NB4 (cell line): ENCODE data around the gene CCDC178.
"Not testable (repeated sequence)": the region's sequence is repeated elsewhere in the genome, so short reads cannot be mapped to it uniquely, and the experiment has no call there.

Experiments
- DNase-seq: peaks from one replicate; pipeline ENCODE4 v3.0.0; 2010; ENCODE audit warnings: low read depth
- H3K4me3 ChIP-seq: one replicate; pipeline ENCODE4 v1.5.1; 2011; ENCODE audit warnings: mild to moderate bottlenecking, low read depth, low read length, moderate library complexity
- MYC ChIP-seq: IDR thresholded peaks from 2 replicates; pipeline ENCODE4 v1.6.1; 2011; ENCODE audit warnings: low read depth, low read length
- POLR2A ChIP-seq: IDR thresholded peaks from 2 replicates; pipeline ENCODE4 v1.6.1; 2011; ENCODE audit warnings: mild to moderate bottlenecking; ENCODE audit not compliant: insufficient read length; ENCODE audit errors: extremely low read depth
- TF ChIP-seq, protein P1 (sequence below): IDR thresholded peaks from 2 replicates; pipeline ENCODE4 v1.6.1; 2011; ENCODE audit warnings: low read depth, low read length
- TF ChIP-seq, protein P2 (sequence below): IDR thresholded peaks from one replicate; pipeline ENCODE4 v1.5.1; 2012; ENCODE audit warnings: low read depth, low read length

Gene CCDC178

GRCh38 chr18:32968248-32968647, 472.3 kb downstream of the CCDC178 start:
- no peak for TF ChIP-seq POLR2A
- TF ChIP-seq, protein P1, sequence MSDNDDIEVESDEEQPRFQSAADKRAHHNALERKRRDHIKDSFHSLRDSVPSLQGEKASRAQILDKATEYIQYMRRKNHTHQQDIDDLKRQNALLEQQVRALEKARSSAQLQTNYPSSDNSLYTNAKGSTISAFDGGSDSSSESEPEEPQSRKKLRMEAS: no peak
- TF ChIP-seq MYC: no peak
- TF ChIP-seq, protein P2, sequence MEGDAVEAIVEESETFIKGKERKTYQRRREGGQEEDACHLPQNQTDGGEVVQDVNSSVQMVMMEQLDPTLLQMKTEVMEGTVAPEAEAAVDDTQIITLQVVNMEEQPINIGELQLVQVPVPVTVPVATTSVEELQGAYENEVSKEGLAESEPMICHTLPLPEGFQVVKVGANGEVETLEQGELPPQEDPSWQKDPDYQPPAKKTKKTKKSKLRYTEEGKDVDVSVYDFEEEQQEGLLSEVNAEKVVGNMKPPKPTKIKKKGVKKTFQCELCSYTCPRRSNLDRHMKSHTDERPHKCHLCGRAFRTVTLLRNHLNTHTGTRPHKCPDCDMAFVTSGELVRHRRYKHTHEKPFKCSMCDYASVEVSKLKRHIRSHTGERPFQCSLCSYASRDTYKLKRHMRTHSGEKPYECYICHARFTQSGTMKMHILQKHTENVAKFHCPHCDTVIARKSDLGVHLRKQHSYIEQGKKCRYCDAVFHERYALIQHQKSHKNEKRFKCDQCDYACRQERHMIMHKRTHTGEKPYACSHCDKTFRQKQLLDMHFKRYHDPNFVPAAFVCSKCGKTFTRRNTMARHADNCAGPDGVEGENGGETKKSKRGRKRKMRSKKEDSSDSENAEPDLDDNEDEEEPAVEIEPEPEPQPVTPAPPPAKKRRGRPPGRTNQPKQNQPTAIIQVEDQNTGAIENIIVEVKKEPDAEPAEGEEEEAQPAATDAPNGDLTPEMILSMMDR: no peak
- no peak overlapping the region for H3K4me3 ChIP-seq
- no peak for DNase-seq

- DNase-seq: no peak
- H3K4me3 ChIP-seq: no peak overlapping the region
- TF ChIP-seq, protein P1: no peak
- TF ChIP-seq, protein P2: no peak
- no peak for TF ChIP-seq POLR2A
- TF ChIP-seq MYC: no peak
Measured at GRCh38 chr18:32966141-32966540, 474.4 kb downstream of the CCDC178 start.

DNA sequence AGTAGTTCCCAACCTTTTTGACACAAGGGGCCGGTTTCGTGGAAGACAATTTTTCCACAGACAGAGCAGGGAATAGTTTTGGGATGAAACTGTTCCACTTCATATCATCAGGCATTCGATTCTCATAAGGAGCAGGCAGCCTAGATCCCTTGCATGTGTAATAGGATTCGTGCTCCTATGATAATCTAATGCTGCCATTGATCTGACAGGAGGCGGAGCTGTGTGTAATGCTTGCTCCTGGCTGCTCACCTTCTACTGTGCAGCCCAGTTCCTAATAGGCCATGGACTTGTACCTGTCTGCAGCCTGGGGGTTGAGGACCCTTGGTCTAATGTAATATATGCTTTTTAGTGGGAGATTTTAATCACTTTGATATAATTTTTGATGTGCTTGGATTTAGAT, 479.0 kb downstream of the CCDC178 start:
- no peak for DNase-seq
- H3K4me3 ChIP-seq: no peak overlapping the region
- TF ChIP-seq POLR2A (no peak), MYC (no peak)
- TF ChIP-seq, protein P2: no peak
- TF ChIP-seq, protein P1: no peak

DNA sequence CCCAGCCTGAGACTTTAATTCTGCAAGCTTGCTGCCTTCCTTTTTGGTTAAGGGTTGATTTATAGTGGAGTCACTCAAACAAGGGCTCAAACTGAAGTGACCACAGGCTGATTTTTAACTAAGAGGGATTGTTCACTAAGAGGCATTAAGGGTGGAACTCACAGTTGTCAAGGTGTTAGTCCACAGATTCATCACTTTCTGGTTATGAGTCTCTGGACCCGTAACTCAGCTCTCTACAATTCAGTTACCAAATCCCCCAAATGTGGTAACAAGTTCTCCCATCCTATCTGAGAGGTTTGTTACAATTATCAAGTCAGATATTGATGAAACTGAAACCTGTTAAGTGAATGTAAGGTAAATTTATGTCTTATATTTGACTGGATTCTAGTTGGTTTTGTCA, 481.8 kb downstream of the CCDC178 start:
- no peak overlapping the region for H3K4me3 ChIP-seq
- TF ChIP-seq POLR2A (no peak), MYC (no peak)
- TF ChIP-seq, protein P1: no peak
- TF ChIP-seq, protein P2: no peak
- DNase-seq: no peak

DNA sequence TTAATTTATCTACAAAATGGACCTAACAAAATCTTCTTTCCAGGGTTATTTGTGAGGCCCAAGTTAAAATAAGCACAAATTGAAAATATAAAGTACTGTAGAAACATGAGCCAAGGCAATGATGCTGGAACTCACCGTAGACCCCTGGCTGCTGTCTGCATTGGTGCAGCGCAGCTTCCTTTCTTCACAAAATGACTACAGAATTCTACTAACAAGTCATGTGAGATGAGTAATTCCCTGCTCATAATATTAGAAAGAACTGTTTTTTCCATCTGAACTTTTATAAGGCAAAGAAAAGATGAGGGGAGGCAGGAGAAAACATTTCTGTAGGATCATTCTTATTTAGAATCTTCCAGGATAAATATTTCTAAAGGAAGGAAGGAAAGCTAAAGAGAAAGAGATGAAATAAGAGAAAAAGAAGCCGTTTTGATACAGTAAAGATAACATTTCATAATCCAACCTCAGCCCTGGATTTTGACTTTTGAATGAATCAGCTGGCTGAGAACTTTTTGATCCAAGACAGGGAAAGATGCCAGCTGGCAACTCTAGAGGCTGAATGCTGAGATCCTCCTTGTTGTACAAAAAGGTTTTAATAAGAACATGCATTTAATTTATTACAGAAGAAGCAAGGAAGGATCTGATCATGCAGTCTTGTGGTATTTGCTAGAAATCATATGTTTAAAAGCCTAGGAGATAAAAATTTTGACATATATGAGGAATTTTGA, 483.8 kb downstream of the CCDC178 start:
- no peak overlapping the region for H3K4me3 ChIP-seq
- TF ChIP-seq, protein P2: no peak
- TF ChIP-seq POLR2A: no peak
- no peak for TF ChIP-seq MYC
- TF ChIP-seq, protein P1: no peak
- DNase-seq: no peak

GRCh38 chr18:32952318-32952717, 488.2 kb downstream of the CCDC178 start:
- not testable (repeated sequence) for H3K4me3 ChIP-seq, DNase-seq
